Retinal pigment epithelial cell (primary cell): ENCODE results near the gene ARAP2.
"Not testable (repeated sequence)": the region's sequence is repeated elsewhere in the genome, so short reads cannot be mapped to it uniquely, and the experiment has no call there.

Experiments
- DNase-seq: peaks from one replicate; pipeline ENCODE4 v3.0.0-alpha.2; 2010; ENCODE audit warnings: low read depth
- H3K4me3 ChIP-seq: 2 replicates; pipeline ENCODE4 v1.5.1; 2011; ENCODE audit warnings: mild to moderate bottlenecking, low read length, control low read depth, moderate library complexity
- CTCF ChIP-seq: conservative IDR thresholded peaks from 2 replicates; pipeline ENCODE4 v1.5.1; 2011; ENCODE audit warnings: low read depth, low read length, control low read depth, inconsistent platforms

ARAP2 gene

GRCh38 chr4:36183665-36184393 is 60.5 kb downstream of the ARAP2 start:
- DNase-seq: no peak
- no peak for TF ChIP-seq CTCF
- H3K4me3 ChIP-seq: no peak overlapping the region

GRCh38 chr4:36183232-36183631 is 61.1 kb downstream of the ARAP2 start:
- TF ChIP-seq CTCF: no peak
- H3K4me3 ChIP-seq: no peak overlapping the region
- DNase-seq: no peak

- not testable (repeated sequence) for H3K4me3 ChIP-seq, DNase-seq
These were observed 62.0 kb downstream of the ARAP2 start for GRCh38 chr4:36182315-36182714.

GRCh38 chr4:36180206-36180605 is 64.1 kb downstream of the ARAP2 start:
- no peak for TF ChIP-seq CTCF
- DNase-seq: no peak
- H3K4me3 ChIP-seq: no peak overlapping the region

- TF ChIP-seq CTCF: no peak
- no peak overlapping the region for H3K4me3 ChIP-seq
- DNase-seq: no peak
These were observed 65.8 kb downstream of the ARAP2 start for GRCh38 chr4:36178484-36178883.

- TF ChIP-seq CTCF: no peak
- DNase-seq: no peak
- H3K4me3 ChIP-seq: no peak overlapping the region
These were observed 66.4 kb downstream of the ARAP2 start for GRCh38 chr4:36177946-36178345.

GRCh38 chr4:36174570-36174969 is 69.7 kb downstream of the ARAP2 start:
- TF ChIP-seq CTCF: no peak
- no peak overlapping the region for H3K4me3 ChIP-seq
- DNase-seq: no peak

GRCh38 chr4:36173905-36174304 is 70.4 kb downstream of the ARAP2 start:
- TF ChIP-seq CTCF: no peak
- H3K4me3 ChIP-seq: no peak overlapping the region

More at GRCh38 chr4:36173905-36174304, 70.4 kb downstream of the ARAP2 start:
- no peak for DNase-seq
